Activated CD4-positive, alpha-beta memory T cell treated with anti-CD3 and anti-CD28 coated beads for 36 hours (primary cell): ENCODE results near the gene LRRC8D. TPM values are rescaled to one million over a fixed set of nuclear protein-coding genes. Genes with fewer than 3 reads are reported as not detected.

Source experiments
- CTCF ChIA-PET: fragments of 350-600 bp; sonication (Branson Sonifier 250); formaldehyde crosslinking; loops from one replicate; lab custom pipeline; 2021; ENCODE audit warnings: antibody characterized with exemption, inconsistent platforms; lab: Charles Lee
- POLR2A ChIA-PET: fragments of 350-600 bp; sonication (Branson Sonifier 250); formaldehyde crosslinking; loops from one replicate; lab custom pipeline; 2021; ENCODE audit warnings: antibody characterized with exemption; lab: Charles Lee
- DNase-seq: peaks from one replicate; pipeline ENCODE4 v3.0.0-alpha.2; 2020
- H3K27ac Mint-ChIP-seq: one replicate; pipeline ENCODE4 v1.8.0; 2021; ENCODE audit warnings: mixed read lengths
- H3K27me3 Mint-ChIP-seq: one replicate; pipeline ENCODE4 v1.8.0; 2021; ENCODE audit warnings: mixed read lengths
- H3K36me3 Mint-ChIP-seq: one replicate; pipeline ENCODE4 v1.8.0; 2021; ENCODE audit warnings: mixed read lengths
- H3K4me1 Mint-ChIP-seq: one replicate; pipeline ENCODE4 v1.8.0; 2021; ENCODE audit warnings: low read depth, mixed read lengths
- H3K4me3 Mint-ChIP-seq: one replicate; pipeline ENCODE4 v1.8.0; 2021; ENCODE audit warnings: mild to moderate bottlenecking, mixed read lengths
- H3K9me3 Mint-ChIP-seq: one replicate; pipeline ENCODE4 v1.8.0; 2021; ENCODE audit warnings: mixed read lengths
- intact Hi-C: fragments of 100-400 bp; cut with micrococcal nuclease; formaldehyde crosslinking; loops from one replicate; pipeline ENCODE4 v1.15.1; 2023
- total RNA-seq, 2 experiments: library from RNA; stranded (reverse); gene quantifications; one replicate each; pipeline ENCODE4 v1.2.3, GENCODE V29; 2021

The LRRC8D gene
- total RNA-seq, 2 experiments from 2014 or later: 17.7 to 19.4 TPM

DNA sequence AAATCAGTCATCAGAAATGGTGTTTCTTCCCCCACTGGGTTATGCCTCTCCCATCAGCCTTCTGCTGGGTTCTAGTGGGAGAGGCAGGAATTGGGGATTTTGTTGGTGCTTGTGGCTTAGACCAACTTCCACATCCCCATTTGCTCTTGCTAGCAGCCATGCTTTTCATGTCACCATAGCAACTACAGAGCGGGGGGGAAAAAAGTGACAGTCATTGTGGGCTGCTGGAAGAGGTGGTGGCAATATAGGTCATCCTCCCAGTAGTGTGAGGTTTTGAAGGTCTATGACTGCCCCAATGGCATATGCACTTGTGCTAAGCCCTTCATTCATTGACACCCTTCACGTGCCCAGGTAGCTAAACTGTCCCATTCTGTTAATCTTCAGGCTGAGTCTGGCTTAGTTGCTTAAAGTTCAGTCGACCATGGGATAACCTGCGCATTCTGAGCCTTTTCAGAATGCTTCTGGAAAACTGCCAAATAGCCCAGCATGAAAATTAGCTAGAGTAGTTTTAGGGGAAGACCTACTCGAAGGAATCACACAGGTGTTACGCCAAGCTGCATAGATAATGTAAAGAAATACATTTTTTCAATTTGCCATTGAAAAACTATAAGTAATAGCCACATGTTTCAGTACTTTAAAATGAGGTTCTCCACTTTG, 120.4 kb downstream of the LRRC8D start:
- Mint-ChIP-seq H3K4me1 (peaks cover 15% of the 10 kb centered on the region), H3K4me3 (no peak overlapping the region), H3K9me3 (no peaks in the 10 kb centered on the region), H3K36me3 (no peaks in the 10 kb centered on the region), H3K27ac (no peak overlapping the region), H3K27me3 (no peaks in the 10 kb centered on the region)
- DNase-seq: peak; percentile 28
- intact Hi-C loops: no loop called here
- POLR2A ChIA-PET: no interaction called here
- CTCF ChIA-PET: no interaction called here

DNA sequence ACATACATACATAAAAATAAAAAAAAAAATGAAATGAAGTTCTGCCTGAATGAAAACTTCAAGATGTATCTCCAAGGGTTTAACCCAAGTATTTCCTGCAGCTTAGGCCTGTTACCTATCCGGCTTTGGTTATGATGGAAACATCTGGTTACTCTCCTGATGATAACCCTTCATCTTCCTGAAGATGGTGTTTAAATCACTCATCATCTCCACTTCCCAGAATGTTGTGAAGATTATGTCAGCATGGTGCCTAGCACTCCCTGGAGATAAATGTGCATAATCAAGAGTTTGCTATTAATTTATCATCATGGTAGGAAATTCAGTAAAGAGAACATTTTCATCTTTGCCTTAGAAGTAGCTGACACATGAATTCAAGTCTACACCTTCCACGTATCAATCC, 121.2 kb downstream of the LRRC8D start:
- H3K4me1 Mint-ChIP-seq: peaks cover 15% of the 10 kb centered on the region
- H3K27me3 Mint-ChIP-seq: no peaks in the 10 kb centered on the region
- intact Hi-C loops: no loop called here
- no peaks in the 10 kb centered on the region for H3K9me3 Mint-ChIP-seq
- DNase-seq: no peak
- POLR2A ChIA-PET: no interaction called here
- H3K4me3 Mint-ChIP-seq: no peak overlapping the region
- H3K27ac Mint-ChIP-seq: no peak overlapping the region
- H3K36me3 Mint-ChIP-seq: no peaks in the 10 kb centered on the region
- CTCF ChIA-PET: no interaction called here

DNA sequence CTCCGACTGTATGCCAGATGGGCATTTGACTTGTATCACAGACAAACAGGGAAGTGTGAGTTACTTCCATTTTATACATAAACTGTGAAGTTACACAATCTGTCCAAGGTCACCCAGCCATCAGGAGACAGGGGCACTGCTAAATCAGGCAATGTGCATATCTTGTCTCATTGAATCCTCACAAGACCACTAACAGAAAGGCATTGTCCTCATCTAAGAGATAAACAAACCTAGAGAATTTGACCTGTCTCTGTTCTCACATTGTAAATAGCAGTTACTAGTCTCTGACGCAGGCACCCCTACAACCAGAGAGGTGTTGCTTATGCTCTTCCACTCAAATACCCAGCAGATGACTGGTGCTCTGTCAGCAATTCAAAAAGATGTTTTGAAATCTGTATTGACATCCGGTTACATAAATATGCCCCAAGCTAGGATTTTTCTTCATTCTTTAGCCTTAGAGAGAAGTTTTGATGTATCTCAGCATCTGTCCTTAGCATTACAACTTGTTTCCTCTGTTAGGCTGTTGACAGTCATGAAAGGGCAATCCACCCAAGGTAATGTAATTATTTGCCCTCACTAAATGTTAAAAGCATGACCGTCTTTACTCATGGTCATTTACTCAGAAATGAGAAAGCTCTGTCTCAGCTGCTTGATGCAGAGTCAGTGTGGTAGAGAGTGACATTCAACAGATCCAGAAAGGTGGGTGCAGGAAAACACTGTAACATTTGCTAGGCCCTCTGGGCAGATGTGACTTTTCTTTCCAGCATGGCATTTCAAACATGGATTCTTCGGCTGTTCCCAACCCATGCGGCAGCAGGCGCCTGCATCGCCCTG, 122.2 kb downstream of the LRRC8D start:
- Mint-ChIP-seq H3K9me3 (no peaks in the 10 kb centered on the region), H3K4me1 (peaks cover 15% of the 10 kb centered on the region), H3K27ac (no peak overlapping the region), H3K27me3 (no peaks in the 10 kb centered on the region), H3K4me3 (no peak overlapping the region), H3K36me3 (no peaks in the 10 kb centered on the region)
- DNase-seq: no peak
- ChIA-PET POLR2A (no interaction called here), CTCF (no interaction called here)
- intact Hi-C loops: no loop called here

DNA sequence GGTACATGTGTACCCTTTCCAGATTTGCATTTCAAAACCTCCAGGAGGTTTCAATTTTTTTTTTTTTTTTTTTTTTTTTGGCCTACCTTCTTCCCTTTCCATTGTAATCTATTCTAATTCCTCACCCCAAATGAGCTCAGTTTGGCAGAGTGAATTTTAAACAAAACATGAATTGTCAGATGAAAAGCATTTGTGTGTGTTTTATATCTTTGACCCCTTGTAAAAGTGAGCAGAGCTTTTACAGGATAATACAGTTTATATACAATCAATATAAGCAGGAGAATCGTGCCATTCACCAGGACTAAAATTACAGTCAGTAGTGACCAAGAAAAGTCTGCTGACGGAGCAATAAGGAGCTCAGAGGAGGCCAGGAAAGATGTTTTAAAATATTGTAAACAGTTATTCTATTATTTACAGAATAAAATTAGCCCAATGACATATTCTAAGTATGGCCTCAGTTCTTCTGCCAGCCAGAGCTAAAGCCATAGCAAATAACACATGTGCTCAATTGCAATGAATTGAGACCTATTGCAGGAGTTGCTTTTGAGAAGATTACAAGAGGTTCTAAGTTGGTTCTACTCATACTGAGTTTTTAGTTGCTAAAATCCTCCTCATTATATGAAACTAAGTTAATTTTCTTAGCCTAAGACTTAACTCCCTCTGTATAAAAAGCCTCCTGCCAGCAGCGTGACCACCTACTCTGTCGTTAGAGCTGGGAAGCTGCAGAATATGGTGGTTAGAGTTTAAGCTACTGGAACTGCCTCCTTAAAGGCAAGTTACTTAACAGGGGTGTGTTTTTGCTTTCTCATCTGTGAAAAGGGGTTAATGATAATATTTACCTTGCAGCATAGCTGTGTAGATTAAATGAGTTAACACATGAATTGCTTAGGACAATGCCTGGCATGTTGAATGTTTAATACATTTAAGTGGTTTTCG, 123.3 kb downstream of the LRRC8D start:
- intact Hi-C loops: no loop called here
- H3K4me3 Mint-ChIP-seq: no peak overlapping the region
- no peaks in the 10 kb centered on the region for H3K9me3 Mint-ChIP-seq
- CTCF ChIA-PET: interaction anchor here (1.3 kb wide), 1 partner anchor 164 kb away, joined by 4 read pairs; no protein-coding TSS in a partner anchor
- POLR2A ChIA-PET: no interaction called here
- peaks cover 1% of the 10 kb centered on the region for H3K36me3 Mint-ChIP-seq
- H3K27me3 Mint-ChIP-seq: no peaks in the 10 kb centered on the region
- DNase-seq: no peak
- H3K4me1 Mint-ChIP-seq: peaks cover 9% of the 10 kb centered on the region
- no peak overlapping the region for H3K27ac Mint-ChIP-seq

DNA sequence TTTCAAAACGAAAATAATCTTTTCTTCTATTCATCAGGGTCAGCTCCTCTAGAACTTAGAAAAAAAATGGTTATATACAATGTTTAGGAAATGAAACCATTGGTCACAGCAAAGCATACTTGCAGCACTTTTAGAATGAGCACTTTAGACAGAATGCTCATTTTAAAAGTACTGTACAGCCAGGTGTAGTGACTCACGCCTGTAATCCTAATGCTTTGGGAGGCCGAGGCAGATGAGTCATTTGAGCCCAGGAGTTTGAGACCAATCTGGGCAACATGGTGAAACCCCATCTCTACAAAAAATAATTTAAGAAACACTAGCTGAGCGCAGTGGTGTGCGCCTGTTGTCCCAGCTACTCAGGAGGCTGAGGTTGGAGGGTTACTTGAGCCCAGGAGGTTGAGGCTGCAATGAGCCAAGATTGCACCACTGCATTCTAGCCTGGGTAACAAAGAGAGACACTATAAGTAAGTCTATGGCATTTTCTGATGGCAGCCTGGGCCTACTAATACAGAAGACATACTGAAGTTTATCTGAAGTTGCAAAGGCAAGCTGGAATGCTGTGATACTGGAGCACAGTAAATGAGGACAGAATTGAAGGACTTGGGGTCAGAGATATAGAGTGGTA, 125.1 kb downstream of the LRRC8D start:
- no peak overlapping the region for H3K27ac Mint-ChIP-seq
- ChIA-PET POLR2A (no interaction called here), CTCF (interaction anchor here (1.5 kb wide), 1 partner anchor 41 kb away, joined by 6 read pairs; no protein-coding TSS in a partner anchor)
- intact Hi-C loops: no loop called here
- DNase-seq: peak; percentile 53
- H3K36me3 Mint-ChIP-seq: peaks cover 1% of the 10 kb centered on the region
- no peaks in the 10 kb centered on the region for H3K9me3 Mint-ChIP-seq
- H3K4me3 Mint-ChIP-seq: no peak overlapping the region
- H3K27me3 Mint-ChIP-seq: no peaks in the 10 kb centered on the region
- H3K4me1 Mint-ChIP-seq: peaks cover 9% of the 10 kb centered on the region

DNA sequence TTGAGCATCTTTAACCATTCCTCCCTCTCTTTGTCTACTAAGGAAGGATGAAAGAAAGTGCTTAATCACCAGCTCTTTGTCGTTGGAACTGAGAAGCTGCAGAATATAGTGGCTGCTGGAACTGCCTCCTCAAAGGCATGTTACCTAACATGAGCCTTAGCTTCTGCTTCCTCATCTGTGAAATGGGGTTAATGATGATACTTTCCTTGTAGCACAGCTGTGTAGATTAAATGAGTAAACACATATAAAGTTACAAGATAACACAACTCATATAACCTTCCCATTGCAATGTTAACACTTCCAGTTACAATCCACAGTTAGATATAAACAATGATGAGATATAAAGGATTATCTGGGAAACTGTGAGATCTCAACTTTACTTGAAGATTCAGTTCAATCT, 125.7 kb downstream of the LRRC8D start:
- intact Hi-C loops: no loop called here
- H3K27ac Mint-ChIP-seq: no peak overlapping the region
- H3K36me3 Mint-ChIP-seq: peaks cover 1% of the 10 kb centered on the region
- POLR2A ChIA-PET: no interaction called here
- no peaks in the 10 kb centered on the region for H3K9me3 Mint-ChIP-seq
- H3K4me1 Mint-ChIP-seq: peaks cover 9% of the 10 kb centered on the region
- H3K4me3 Mint-ChIP-seq: no peak overlapping the region
- CTCF ChIA-PET: interaction anchor here (1.5 kb wide), 1 partner anchor 40 kb away, joined by 6 read pairs; no protein-coding TSS in a partner anchor
- H3K27me3 Mint-ChIP-seq: no peaks in the 10 kb centered on the region
- DNase-seq: no peak

DNA sequence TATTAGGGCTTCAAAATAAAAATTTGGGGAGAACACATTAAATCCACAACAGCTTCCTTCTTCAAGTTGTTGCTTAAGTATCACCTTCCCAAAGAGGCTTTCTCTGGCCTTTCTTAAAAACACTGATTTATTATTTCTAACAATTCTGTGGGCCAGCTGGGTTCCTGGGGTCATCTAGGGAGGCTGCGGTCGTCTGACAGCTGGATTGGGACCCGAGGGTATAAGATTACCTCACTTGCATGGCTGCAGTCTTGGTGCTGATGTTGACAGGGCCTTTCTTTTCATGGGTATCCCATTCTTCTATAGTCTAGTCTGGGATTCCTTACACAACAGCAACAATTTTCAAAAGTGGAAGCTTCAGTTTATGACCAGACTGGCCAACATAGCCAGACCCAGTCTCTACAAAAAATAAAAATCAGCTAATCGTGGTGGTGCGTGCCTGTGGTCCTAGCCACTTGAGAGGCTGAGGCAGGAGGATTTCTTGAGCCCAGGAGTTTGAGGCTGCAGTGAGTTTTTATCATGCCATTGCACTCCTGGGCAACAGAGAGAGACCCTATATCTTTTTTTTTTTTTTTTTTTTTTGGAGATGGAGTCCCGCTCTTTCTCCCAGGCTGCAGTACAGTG, 128.0 kb downstream of the LRRC8D start:
- Mint-ChIP-seq H3K4me3 (no peak overlapping the region), H3K27me3 (no peaks in the 10 kb centered on the region), H3K27ac (no peak overlapping the region), H3K36me3 (peaks cover 1% of the 10 kb centered on the region), H3K4me1 (peaks cover 18% of the 10 kb centered on the region), H3K9me3 (no peaks in the 10 kb centered on the region)
- intact Hi-C loops: no loop called here
- ChIA-PET CTCF (no interaction called here), POLR2A (no interaction called here)
- DNase-seq: no peak

DNA sequence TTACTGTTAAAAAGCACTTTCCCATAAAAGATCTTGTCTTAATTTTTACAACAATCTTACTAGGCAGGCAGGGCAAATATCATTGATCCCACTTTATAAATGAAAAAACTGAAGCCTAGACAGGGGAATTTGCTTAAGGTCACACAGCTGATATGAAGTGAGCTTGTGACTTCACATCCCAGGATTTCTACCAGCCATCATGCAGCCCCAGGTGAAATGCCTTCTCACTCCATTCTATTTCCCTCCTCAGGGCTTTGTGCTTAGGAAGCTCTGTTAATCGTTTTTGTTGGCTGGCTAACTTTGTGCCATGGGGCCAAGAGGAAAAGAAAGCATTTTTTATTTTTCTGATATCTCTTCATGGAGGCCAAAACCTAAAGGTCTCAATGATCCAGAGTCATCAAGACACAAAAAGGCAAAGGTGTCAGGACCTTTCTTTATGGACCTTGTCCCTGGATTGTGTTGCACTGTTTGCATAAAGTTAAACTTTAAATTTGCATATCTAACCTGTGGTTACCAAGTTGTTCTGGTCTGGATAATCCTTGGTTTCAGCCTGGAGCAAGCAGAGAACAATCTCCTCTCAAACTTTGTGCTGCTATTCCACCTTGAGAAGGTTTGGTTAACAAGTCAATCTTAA, 129.3 kb downstream of the LRRC8D start:
- H3K27ac Mint-ChIP-seq: no peak overlapping the region
- POLR2A ChIA-PET: no interaction called here

DNA sequence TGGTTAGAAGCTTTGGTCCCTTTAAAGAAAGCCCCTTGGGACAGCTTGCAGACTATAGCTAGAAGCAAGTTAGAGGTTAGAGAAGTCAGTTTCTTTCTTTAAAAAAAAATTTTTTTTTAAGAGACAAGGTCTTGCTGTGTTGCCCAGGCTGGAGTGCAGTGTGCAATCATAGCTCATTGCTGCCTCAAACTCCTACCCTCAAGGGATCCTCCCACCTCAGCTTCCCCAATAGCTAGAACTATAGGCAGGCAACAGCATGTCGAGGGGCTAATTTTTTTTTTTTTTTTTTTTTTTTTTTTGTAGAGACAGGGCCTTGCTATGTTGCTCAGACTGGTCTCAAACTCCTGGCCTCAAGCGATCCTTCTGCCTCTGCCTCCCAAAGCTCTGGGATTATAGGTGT, 129.9 kb downstream of the LRRC8D start:
- H3K36me3 Mint-ChIP-seq: peaks cover 1% of the 10 kb centered on the region
- CTCF ChIA-PET: no interaction called here
- H3K4me3 Mint-ChIP-seq: no peak overlapping the region
- POLR2A ChIA-PET: no interaction called here
- intact Hi-C loops: loop anchor here (5.0 kb wide), 1 partner anchor 128 kb away; the partner anchor contains the start of gene LRRC8D
- H3K9me3 Mint-ChIP-seq: no peaks in the 10 kb centered on the region
- H3K27ac Mint-ChIP-seq: no peak overlapping the region
- H3K4me1 Mint-ChIP-seq: peaks cover 14% of the 10 kb centered on the region
- no peaks in the 10 kb centered on the region for H3K27me3 Mint-ChIP-seq
- no peak for DNase-seq

More for the DNA sequence above, 129.3 kb downstream of the LRRC8D start:
- Mint-ChIP-seq H3K4me1 (peaks cover 18% of the 10 kb centered on the region), H3K36me3 (peaks cover 1% of the 10 kb centered on the region), H3K9me3 (no peaks in the 10 kb centered on the region), H3K27me3 (no peaks in the 10 kb centered on the region), H3K4me3 (no peak overlapping the region)
- intact Hi-C loops: loop anchor here (5.0 kb wide), 1 partner anchor 128 kb away; the partner anchor contains the start of gene LRRC8D
- DNase-seq: no peak
- CTCF ChIA-PET: no interaction called here

DNA sequence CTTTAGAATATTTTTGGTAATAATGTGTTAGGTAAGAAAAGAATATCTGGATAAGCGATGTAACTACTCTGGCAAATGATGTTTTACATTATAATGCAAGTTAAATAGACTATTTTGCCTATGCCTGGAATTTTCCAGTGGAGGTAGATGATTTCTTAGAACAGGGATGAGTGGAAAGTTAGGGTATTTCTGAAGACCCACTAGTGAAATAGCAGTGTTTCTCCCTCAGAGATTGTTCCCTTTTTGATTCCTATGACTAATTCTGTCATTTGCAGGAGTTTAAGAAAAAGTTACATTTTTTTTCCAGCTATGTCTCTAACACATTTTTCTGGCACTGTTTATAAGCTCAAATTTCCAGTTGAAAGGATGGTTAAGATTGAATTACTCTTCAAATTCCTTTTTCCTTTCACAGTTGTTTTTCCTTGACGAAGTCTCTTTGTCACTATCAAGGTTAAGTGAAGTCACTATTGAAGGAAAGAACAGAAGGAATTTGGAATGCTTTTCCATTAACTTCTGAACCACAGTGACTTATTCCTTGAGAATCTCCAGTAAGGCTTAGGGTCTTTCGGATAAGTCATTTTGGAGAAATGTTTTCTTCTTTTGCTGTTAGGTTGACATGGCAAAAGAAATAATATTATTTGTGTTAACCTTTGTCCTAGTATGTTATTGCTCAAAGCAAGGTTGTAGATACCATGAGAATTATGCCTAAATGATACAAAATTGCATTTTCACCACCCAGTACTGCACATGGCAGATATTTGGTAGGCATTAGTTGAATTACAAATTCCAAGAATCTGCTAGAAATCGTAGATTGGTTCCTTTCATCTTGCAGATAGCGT, 131.2 kb downstream of the LRRC8D start:
- no peak overlapping the region for H3K27ac Mint-ChIP-seq
- H3K4me1 Mint-ChIP-seq: peaks cover 10% of the 10 kb centered on the region
- intact Hi-C loops: loop anchor here (2.0 to 5.0 kb wide), 2 partner anchors 35 to 130 kb away; partner anchors contain the start of gene LRRC8D
- H3K27me3 Mint-ChIP-seq: no peaks in the 10 kb centered on the region
- ChIA-PET CTCF (interaction anchor here (0.6 to 0.9 kb wide), 3 partner anchors 37 to 109 kb away, joined by 3 to 4 read pairs (median 3); no protein-coding TSS in a partner anchor), POLR2A (no interaction called here)
- no peak for DNase-seq
- H3K4me3 Mint-ChIP-seq: no peak overlapping the region
- H3K36me3 Mint-ChIP-seq: peaks cover 1% of the 10 kb centered on the region
- no peaks in the 10 kb centered on the region for H3K9me3 Mint-ChIP-seq
